HL-60 (cell line): ENCODE results near the gene VSX1.

Source experiments
- POLR2AphosphoS5 ChIP-seq: IDR thresholded peaks from 2 replicates; pipeline ENCODE4 v1.6.1; 2012; ENCODE audit warnings: low read depth
- TF ChIP-seq, protein P1 (sequence below): IDR thresholded peaks from one replicate; pipeline ENCODE4 v1.5.1; 2011; ENCODE audit warnings: low read length, control low read depth, inconsistent platforms; ENCODE audit not compliant: insufficient read depth
- TF ChIP-seq, protein P2 (sequence below): IDR thresholded peaks from 2 replicates; pipeline ENCODE4 v1.6.1; 2012; ENCODE audit warnings: low read depth; ENCODE audit not compliant: insufficient replicate concordance

DNA sequence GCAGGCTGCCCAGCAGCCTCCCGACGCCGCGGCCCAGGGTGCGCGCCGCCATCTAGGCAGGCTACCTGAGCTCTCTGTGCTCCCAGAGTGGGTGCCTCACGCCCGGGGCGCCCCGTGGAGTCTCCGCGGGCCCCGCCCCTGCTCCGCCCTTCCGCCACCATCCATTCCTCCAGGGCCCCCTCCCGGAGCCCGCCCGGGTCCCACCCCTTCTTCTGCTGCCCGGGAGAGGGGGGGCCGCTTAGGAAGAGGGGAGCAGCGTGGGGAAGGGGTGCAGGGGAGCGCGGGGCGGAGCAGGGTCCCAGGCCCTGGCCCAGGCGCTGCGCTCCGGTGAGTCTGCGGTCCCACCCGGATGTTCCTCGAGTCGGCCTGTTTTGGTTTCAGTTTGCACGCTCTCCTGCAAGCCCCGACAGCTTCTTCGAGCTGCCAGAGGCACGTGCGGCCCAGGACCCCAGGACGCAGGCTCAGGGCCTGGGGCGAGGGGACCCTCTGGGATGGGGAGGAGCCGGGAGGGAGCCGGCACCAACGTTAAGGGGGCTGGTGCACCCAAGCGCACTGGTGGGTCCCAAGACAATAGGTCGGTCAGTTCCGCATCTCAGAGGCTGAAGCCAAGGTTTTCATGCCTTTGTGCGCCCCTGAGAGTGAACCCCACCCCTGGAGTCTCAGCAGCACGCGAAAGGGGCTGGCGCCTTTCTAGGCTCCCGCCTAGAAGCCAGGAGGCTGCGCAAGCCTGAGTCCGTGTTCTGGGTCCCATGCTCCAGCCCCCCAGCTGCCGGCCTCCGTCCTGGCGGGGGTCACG lies 23.7 kb downstream of the VSX1 start, which contains the start of gene ACSS1:
- TF ChIP-seq, protein P1, sequence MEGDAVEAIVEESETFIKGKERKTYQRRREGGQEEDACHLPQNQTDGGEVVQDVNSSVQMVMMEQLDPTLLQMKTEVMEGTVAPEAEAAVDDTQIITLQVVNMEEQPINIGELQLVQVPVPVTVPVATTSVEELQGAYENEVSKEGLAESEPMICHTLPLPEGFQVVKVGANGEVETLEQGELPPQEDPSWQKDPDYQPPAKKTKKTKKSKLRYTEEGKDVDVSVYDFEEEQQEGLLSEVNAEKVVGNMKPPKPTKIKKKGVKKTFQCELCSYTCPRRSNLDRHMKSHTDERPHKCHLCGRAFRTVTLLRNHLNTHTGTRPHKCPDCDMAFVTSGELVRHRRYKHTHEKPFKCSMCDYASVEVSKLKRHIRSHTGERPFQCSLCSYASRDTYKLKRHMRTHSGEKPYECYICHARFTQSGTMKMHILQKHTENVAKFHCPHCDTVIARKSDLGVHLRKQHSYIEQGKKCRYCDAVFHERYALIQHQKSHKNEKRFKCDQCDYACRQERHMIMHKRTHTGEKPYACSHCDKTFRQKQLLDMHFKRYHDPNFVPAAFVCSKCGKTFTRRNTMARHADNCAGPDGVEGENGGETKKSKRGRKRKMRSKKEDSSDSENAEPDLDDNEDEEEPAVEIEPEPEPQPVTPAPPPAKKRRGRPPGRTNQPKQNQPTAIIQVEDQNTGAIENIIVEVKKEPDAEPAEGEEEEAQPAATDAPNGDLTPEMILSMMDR: no peak
- TF ChIP-seq POLR2AphosphoS5: no peak
- TF ChIP-seq, protein P2, sequence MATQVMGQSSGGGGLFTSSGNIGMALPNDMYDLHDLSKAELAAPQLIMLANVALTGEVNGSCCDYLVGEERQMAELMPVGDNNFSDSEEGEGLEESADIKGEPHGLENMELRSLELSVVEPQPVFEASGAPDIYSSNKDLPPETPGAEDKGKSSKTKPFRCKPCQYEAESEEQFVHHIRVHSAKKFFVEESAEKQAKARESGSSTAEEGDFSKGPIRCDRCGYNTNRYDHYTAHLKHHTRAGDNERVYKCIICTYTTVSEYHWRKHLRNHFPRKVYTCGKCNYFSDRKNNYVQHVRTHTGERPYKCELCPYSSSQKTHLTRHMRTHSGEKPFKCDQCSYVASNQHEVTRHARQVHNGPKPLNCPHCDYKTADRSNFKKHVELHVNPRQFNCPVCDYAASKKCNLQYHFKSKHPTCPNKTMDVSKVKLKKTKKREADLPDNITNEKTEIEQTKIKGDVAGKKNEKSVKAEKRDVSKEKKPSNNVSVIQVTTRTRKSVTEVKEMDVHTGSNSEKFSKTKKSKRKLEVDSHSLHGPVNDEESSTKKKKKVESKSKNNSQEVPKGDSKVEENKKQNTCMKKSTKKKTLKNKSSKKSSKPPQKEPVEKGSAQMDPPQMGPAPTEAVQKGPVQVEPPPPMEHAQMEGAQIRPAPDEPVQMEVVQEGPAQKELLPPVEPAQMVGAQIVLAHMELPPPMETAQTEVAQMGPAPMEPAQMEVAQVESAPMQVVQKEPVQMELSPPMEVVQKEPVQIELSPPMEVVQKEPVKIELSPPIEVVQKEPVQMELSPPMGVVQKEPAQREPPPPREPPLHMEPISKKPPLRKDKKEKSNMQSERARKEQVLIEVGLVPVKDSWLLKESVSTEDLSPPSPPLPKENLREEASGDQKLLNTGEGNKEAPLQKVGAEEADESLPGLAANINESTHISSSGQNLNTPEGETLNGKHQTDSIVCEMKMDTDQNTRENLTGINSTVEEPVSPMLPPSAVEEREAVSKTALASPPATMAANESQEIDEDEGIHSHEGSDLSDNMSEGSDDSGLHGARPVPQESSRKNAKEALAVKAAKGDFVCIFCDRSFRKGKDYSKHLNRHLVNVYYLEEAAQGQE: no peak
